Cardiac ventricle fibroblast (primary cell): ENCODE measurements around the gene ANP32A. TPM values are rescaled to one million over a fixed set of nuclear protein-coding genes. Genes with fewer than 3 reads are reported as not detected.

Experiments
- total RNA-seq: library from RNA; depleted of rRNA; stranded (reverse); fragments of >200 nt; gene quantifications from 2 replicates; pipeline ENCODE4 v1.2.3, GENCODE V29; 2015

ANP32A gene
- total RNA-seq: 40.0 and 48.4 TPM in 2 replicates

DNA sequence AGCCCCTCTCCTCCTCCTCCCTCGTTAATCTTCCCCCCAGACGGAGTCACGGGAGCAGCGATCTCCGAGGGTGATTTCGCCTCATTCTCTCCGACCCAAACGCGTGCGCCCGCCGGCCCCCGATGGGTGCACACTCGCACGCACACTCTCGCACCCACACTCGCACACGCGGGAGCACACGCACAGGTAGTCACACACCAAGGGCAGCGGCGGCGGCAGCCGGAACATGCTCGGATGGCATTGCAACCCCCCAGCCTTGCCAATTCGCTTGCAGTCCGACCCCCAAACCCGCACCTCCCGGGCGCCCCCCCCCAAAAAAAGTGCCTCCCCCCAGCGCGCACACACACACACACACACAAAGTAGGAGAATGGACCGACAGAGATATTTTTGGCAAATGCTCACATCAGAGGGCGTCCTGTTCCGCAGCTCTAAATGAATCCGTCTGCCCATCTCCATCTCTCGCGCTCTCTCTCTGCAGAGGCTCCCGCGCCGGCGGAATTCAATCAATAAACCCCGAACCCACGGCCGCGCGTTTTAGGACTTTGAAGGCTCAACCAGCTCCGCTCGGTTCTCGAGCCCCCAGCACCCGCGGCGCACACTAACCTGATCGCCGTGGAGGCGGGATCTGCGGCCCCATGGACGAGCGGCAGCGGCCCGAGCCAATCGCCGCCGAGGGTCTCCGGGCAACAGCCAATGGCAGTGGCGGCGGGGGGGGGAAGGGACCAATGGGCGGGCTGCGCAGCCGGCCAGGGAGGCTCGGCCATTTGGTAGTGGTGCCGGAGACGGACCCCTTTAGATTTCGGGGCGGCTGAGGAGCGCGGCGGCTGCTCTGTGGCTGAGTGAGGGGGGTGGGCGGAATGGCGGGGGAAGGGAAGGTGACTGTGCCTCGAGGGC, at the start of gene ANP32A:
Gene ANP32A (minus strand): TSS at position 601 of the 895 bp plus-strand sequence. CDS start 144 bp downstream, at position 457.

Other genes with a start within 250 kb of the ANP32A start
- gene CORO2B, start 241.9 kb downstream of the ANP32A start, total RNA-seq: 30.8 and 36.8 TPM in 2 replicates
- 6.0 and 8.1 TPM in 2 replicates for gene SPESP1, start 109.6 kb upstream of the ANP32A start, total RNA-seq
- gene NOX5, start 193.8 kb upstream of the ANP32A start, total RNA-seq: 0.10 and 0.87 TPM in 2 replicates